Testis (tissue), 2 donors: ENCODE data around the gene PTPRD.

Experiments used
- POLR2A ChIP-seq: fragments of 450-650 bp; IDR thresholded peaks from one replicate; pipeline ENCODE4 v1.6.1; 2017; ENCODE audit warnings: antibody characterized with exemption, mild to moderate bottlenecking, moderate library complexity
- TF ChIP-seq, protein P1 (sequence below), 3 experiments: fragments of 450-650 bp in 2 of 3; fragments of 200-600 bp in 1 of 3; sonication (generic) in 1 of 3; IDR thresholded peaks; one replicate each; pipeline ENCODE4 v1.5.1; 2016 to 2019; ENCODE audit warnings: antibody characterized with exemption in 3 of 3, mild to moderate bottlenecking in 2 of 3, moderate library complexity in 1 of 3

DNA sequence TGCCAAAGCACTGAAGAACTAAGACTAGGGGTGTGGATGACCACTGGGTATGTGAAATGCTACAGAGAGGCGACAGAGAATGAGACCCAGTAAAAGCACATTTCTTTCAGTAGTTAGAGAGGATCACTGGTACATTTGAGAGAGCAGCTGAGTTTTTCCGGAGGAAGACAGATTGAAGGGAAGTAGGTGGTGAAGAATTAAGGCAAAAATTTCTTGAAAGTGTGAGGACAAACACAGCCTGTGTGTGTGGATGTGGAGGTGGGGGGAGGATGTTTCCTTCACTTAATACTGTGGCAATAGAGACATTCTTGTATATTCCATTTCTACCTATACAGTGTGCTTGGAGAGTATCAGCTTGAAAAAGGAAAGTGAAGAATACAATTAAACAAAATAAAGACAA, 1942.1 kb downstream of the PTPRD start:
- TF ChIP-seq, protein P1, sequence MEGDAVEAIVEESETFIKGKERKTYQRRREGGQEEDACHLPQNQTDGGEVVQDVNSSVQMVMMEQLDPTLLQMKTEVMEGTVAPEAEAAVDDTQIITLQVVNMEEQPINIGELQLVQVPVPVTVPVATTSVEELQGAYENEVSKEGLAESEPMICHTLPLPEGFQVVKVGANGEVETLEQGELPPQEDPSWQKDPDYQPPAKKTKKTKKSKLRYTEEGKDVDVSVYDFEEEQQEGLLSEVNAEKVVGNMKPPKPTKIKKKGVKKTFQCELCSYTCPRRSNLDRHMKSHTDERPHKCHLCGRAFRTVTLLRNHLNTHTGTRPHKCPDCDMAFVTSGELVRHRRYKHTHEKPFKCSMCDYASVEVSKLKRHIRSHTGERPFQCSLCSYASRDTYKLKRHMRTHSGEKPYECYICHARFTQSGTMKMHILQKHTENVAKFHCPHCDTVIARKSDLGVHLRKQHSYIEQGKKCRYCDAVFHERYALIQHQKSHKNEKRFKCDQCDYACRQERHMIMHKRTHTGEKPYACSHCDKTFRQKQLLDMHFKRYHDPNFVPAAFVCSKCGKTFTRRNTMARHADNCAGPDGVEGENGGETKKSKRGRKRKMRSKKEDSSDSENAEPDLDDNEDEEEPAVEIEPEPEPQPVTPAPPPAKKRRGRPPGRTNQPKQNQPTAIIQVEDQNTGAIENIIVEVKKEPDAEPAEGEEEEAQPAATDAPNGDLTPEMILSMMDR (IDR thresholded peaks at IDR 0.05): no peak
- no peak for TF ChIP-seq POLR2A
